C1 segment of cervical spinal cord (tissue), 14 donors: ENCODE data around the gene SLC44A1.

ENCODE experiments used
- DNase-seq, 14 donors: peaks; one replicate each; lab custom pipeline; 2025; lab: John Stamatoyannopoulos, UW

SLC44A1 gene

GRCh38 chr9:105269593-105269992, 25.1 kb downstream of the SLC44A1 start:
- no peak for DNase-seq

GRCh38 chr9:105270711-105271110, 26.3 kb downstream of the SLC44A1 start:
- DNase-seq = no peak

- DNase-seq = no peak
Observed at GRCh38 chr9:105273731-105274130, 29.3 kb downstream of the SLC44A1 start.

- no peak for DNase-seq
Observed at GRCh38 chr9:105275111-105275510, 30.7 kb downstream of the SLC44A1 start.

GRCh38 chr9:105275938-105276337, 31.5 kb downstream of the SLC44A1 start:
- no peak for DNase-seq

- no peak for DNase-seq
Observed at GRCh38 chr9:105278751-105279150, 34.3 kb downstream of the SLC44A1 start.

GRCh38 chr9:105280691-105281090, 36.2 kb downstream of the SLC44A1 start:
- no peak for DNase-seq

- no peak for DNase-seq
Observed at GRCh38 chr9:105281272-105281671, 36.8 kb downstream of the SLC44A1 start.

- no peak for DNase-seq
Observed at GRCh38 chr9:105281926-105282325, 37.5 kb downstream of the SLC44A1 start.

- no peak for DNase-seq
Observed at GRCh38 chr9:105282870-105283621, 38.6 kb downstream of the SLC44A1 start.

- DNase-seq = no peak
Observed at GRCh38 chr9:105283795-105284194, 39.3 kb downstream of the SLC44A1 start.

- no peak for DNase-seq
Observed at GRCh38 chr9:105284463-105284862, 40.0 kb downstream of the SLC44A1 start.

GRCh38 chr9:105286098-105286497, 41.6 kb downstream of the SLC44A1 start:
- DNase-seq = no peak

- no peak for DNase-seq
Observed at GRCh38 chr9:105289305-105289704, 44.9 kb downstream of the SLC44A1 start.

- DNase-seq = peak in 1 of 14 donors; percentile 17
Observed at GRCh38 chr9:105290418-105290817, 46.0 kb downstream of the SLC44A1 start.

- no peak for DNase-seq
Observed at GRCh38 chr9:105290954-105291353, 46.5 kb downstream of the SLC44A1 start.

- DNase-seq = no peak
Observed at GRCh38 chr9:105291422-105291859, 47.0 kb downstream of the SLC44A1 start.

- no peak for DNase-seq
Observed at GRCh38 chr9:105291938-105292337, 47.5 kb downstream of the SLC44A1 start.

- no peak for DNase-seq
Observed at GRCh38 chr9:105293408-105293807, 49.0 kb downstream of the SLC44A1 start.

GRCh38 chr9:105295201-105295550, 50.7 kb downstream of the SLC44A1 start:
- no peak for DNase-seq

- no peak for DNase-seq
Observed at GRCh38 chr9:105295986-105296385, 51.5 kb downstream of the SLC44A1 start.

- DNase-seq = no peak
Observed at GRCh38 chr9:105296445-105296844, 52.0 kb downstream of the SLC44A1 start.

- DNase-seq = no peak
Observed at GRCh38 chr9:105296877-105297287, 52.4 kb downstream of the SLC44A1 start.
